HCT116 (cell line): ENCODE results near the gene PDLIM3. TPM values are rescaled to one million over a fixed set of nuclear protein-coding genes. Genes with fewer than 3 reads are reported as not detected.

Source experiments
- ATAC-seq: fragments of 200-7000 bp; cut with Tn5 transposase; 2 replicates; pipeline ENCODE4 v1.9.1; 2020; ENCODE audit warnings: mild to moderate bottlenecking, moderate library complexity
- BruUV-seq: library from RNA; stranded (reverse); fragments of 400-500 nt; replicated peaks from 2 replicates; lab custom pipeline; 2021; lab: Mats Ljungman, UMichigan
- CTCF ChIA-PET: fragments of 300-600 bp; sonication (Branson Sonifier 250); formaldehyde crosslinking; loops from one replicate; lab custom pipeline; 2021; ENCODE audit warnings: antibody characterized with exemption; lab: Charles Lee
- POLR2A ChIA-PET: fragments of 300-600, 350-600 bp; sonication (Branson Sonifier 250); formaldehyde crosslinking; loops from one replicate; lab custom pipeline; 2021; ENCODE audit warnings: antibody characterized with exemption; lab: Charles Lee
- RAD21 ChIA-PET, 2 experiments: fragments of 300-600 bp; sonication (Branson Sonifier 250); formaldehyde crosslinking; loops; one replicate each; lab custom pipeline; 2023; ENCODE audit warnings: low total read pairs in 2 of 2; ENCODE audit not compliant: uncharacterized antibody in 2 of 2, unreplicated experiment in 2 of 2, low non-redundant PET in 1 of 2; lab: Charles Lee
- DNase-seq: peaks from one replicate; pipeline ENCODE4 v3.0.0-alpha.2; 2010; ENCODE audit warnings: low read depth, low spot score
- H2AFZ ChIP-seq: fragments of 200-600 bp; shearing (Covaris generic), sonication (generic); 2 replicates; pipeline ENCODE4 v1.6.1; 2017; ENCODE audit warnings: low read depth, mixed run types, mixed read lengths, antibody characterized with exemption, low read length; ENCODE audit not compliant: poor library complexity, severe bottlenecking
- H3K27ac ChIP-seq: 2 replicates; pipeline ENCODE4 v1.5.1; 2012; ENCODE audit warnings: low read depth, low read length
- H3K27me3 ChIP-seq: fragments of 200-600 bp; sonication (generic); 2 replicates; pipeline ENCODE4 v1.6.1; 2016; ENCODE audit warnings: mixed run types, low read length, mixed read lengths; ENCODE audit not compliant: insufficient read depth
- H3K36me3 ChIP-seq, 2 experiments: fragments of 200-500 bp in 1 of 2; fragments of 200-600 bp in 1 of 2; sonication (Bioruptor generic) in 1 of 2; sonication (generic) in 1 of 2; 2 replicates each; pipeline versions ENCODE4 v1.5.1 to v1.6.1; 2014 to 2016; ENCODE audit warnings: low read length in 2 of 2, inconsistent platforms in 1 of 2, mixed read lengths in 1 of 2, mixed run types in 1 of 2; ENCODE audit not compliant: insufficient read depth in 2 of 2, control insufficient read depth in 1 of 2
- H3K4me1 ChIP-seq, 2 experiments: fragments of 200-600 bp in 1 of 2; sonication (generic) in 1 of 2; 2 replicates each; pipeline versions ENCODE4 v1.5.1 to v1.6.1; 2012 to 2017; ENCODE audit warnings: low read length in 2 of 2, inconsistent platforms in 1 of 2, mild to moderate bottlenecking in 1 of 2, mixed read lengths in 1 of 2, mixed run types in 1 of 2, moderate library complexity in 1 of 2; ENCODE audit not compliant: insufficient read depth in 2 of 2, control insufficient read depth in 1 of 2
- H3K4me2 ChIP-seq: fragments of 200-600 bp; sonication (generic); 2 replicates; pipeline ENCODE4 v1.6.1; 2017; ENCODE audit warnings: mixed run types, low read length, mixed read lengths
- H3K4me3 ChIP-seq, 2 experiments: fragments of 200-600 bp in 1 of 2; sonication (generic) in 1 of 2; replicated peaks in 1 of 2; 2 replicates each; pipeline ENCODE4 v1.5.1; 2011 to 2016; ENCODE audit warnings: low read length in 2 of 2, control low read depth in 1 of 2, low read depth in 1 of 2, mild to moderate bottlenecking in 1 of 2, mixed read lengths in 1 of 2, mixed run types in 1 of 2
- H3K79me2 ChIP-seq: fragments of 200-600 bp; sonication (generic); 2 replicates; pipeline ENCODE4 v1.6.1; 2017; ENCODE audit warnings: mild to moderate bottlenecking, mixed run types, low read length, moderate library complexity, mixed read lengths; ENCODE audit not compliant: insufficient read depth
- H3K9ac ChIP-seq: fragments of 200-600 bp; sonication (generic); 2 replicates; pipeline ENCODE4 v1.6.1; 2016; ENCODE audit warnings: low read length, mixed read lengths
- H3K9me2 ChIP-seq: fragments of 200-600 bp; sonication (generic), shearing (Covaris generic); 2 replicates; pipeline ENCODE4 v1.6.1; 2017; ENCODE audit warnings: mixed run types, mild to moderate bottlenecking, moderate library complexity; ENCODE audit not compliant: insufficient read depth
- H3K9me3 ChIP-seq, 2 experiments: fragments of 200-500 bp in 1 of 2; fragments of 200-600 bp in 1 of 2; sonication (Bioruptor generic) in 1 of 2; sonication (generic) in 1 of 2; 2 replicates each; pipeline ENCODE4 v1.6.1; 2014 to 2017; ENCODE audit warnings: low read length in 2 of 2, mixed read lengths in 2 of 2, inconsistent platforms in 1 of 2, low read depth in 1 of 2, mild to moderate bottlenecking in 1 of 2, mixed run types in 1 of 2, moderate library complexity in 1 of 2; ENCODE audit not compliant: control insufficient read depth in 1 of 2, insufficient read depth in 1 of 2
- H4K20me1 ChIP-seq: fragments of 200-600 bp; sonication (generic), shearing (Covaris generic); 2 replicates; pipeline ENCODE4 v1.6.1; 2017; ENCODE audit warnings: mixed run types, mild to moderate bottlenecking, moderate library complexity; ENCODE audit not compliant: insufficient read depth
- CBX3 ChIP-seq: IDR thresholded peaks from 2 replicates; pipeline ENCODE4 v1.6.1; 2012; ENCODE audit warnings: low read depth
- EGR1 ChIP-seq: IDR thresholded peaks from 2 replicates; pipeline ENCODE4 v1.6.1; 2012; ENCODE audit warnings: low read depth
- EZH2 ChIP-seq: fragments of 200-600 bp; sonication (generic); IDR thresholded peaks from 2 replicates; pipeline ENCODE4 v1.6.1; 2017; ENCODE audit warnings: antibody characterized with exemption, mixed run types
- EZH2phosphoT487 ChIP-seq: fragments of 200-600 bp; IDR thresholded peaks from 2 replicates; pipeline ENCODE4 v1.6.1; 2018; ENCODE audit warnings: antibody characterized with exemption, borderline replicate concordance
- FOSL1 ChIP-seq: IDR thresholded peaks from 2 replicates; pipeline ENCODE4 v1.6.1; 2012; ENCODE audit warnings: low read depth
- JUND ChIP-seq: IDR thresholded peaks from 2 replicates; pipeline ENCODE4 v1.6.1; 2012
- POLR2A ChIP-seq: IDR thresholded peaks from 2 replicates; pipeline ENCODE4 v1.7.0; 2011; ENCODE audit warnings: borderline replicate concordance; ENCODE audit not compliant: insufficient read depth, insufficient read length; ENCODE audit errors: extremely low read depth
- POLR2AphosphoS5 ChIP-seq: IDR thresholded peaks from 2 replicates; pipeline ENCODE4 v1.6.1; 2011; ENCODE audit warnings: mild to moderate bottlenecking, low read depth, low read length, moderate library complexity
- REST ChIP-seq: IDR thresholded peaks from 2 replicates; pipeline ENCODE4 v1.6.1; 2012; ENCODE audit warnings: low read depth
- SP1 ChIP-seq: IDR thresholded peaks from 2 replicates; pipeline ENCODE4 v1.6.1; 2012; ENCODE audit warnings: low read depth
- SRF ChIP-seq: IDR thresholded peaks from 2 replicates; pipeline ENCODE4 v1.6.1; 2012; ENCODE audit warnings: low read depth
- YY1 ChIP-seq: IDR thresholded peaks from 2 replicates; pipeline ENCODE4 v1.6.1; 2011; ENCODE audit warnings: low read length, low read depth, moderate library complexity, mild to moderate bottlenecking; ENCODE audit not compliant: insufficient replicate concordance; ENCODE audit errors: extremely low read depth
- ZFX ChIP-seq: fragments of 450-650 bp; IDR thresholded peaks from 2 replicates; pipeline ENCODE4 v1.6.1; 2017
- intact Hi-C: fragments of 100-400 bp; cut with micrococcal nuclease; formaldehyde crosslinking; loops from 2 replicates; pipeline ENCODE4 v1.10.0; 2022
- total RNA-seq: library from RNA; stranded (reverse); gene quantifications from one replicate; pipeline ENCODE4 v1.2.1, GENCODE V29; 2021; ENCODE audit not compliant: unreplicated experiment
- TF ChIP-seq, protein P1 (sequence below): IDR thresholded peaks from 2 replicates; pipeline ENCODE4 v1.6.1; 2012
- TF ChIP-seq, protein P2 (sequence below): IDR thresholded peaks from 2 replicates; pipeline ENCODE4 v1.6.1; 2012

The PDLIM3 gene
- total RNA-seq, 1 experiment from 2014 or later, result 11.5 TPM

- H3K9me2 ChIP-seq, result no peaks in the 10 kb centered on the region
- ChIA-PET POLR2A (no interaction called here), RAD21 (no interaction called here), CTCF (no interaction called here)
- no peak overlapping the region for H3K27ac ChIP-seq
- TF ChIP-seq JUND (no peak), ZFX (no peak), SP1 (no peak), FOSL1 (no peak), EZH2 (no peak), EGR1 (no peak), YY1 (no peak), EZH2phosphoT487 (no peak)
- TF ChIP-seq, protein P1, sequence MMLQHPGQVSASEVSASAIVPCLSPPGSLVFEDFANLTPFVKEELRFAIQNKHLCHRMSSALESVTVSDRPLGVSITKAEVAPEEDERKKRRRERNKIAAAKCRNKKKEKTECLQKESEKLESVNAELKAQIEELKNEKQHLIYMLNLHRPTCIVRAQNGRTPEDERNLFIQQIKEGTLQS, result no peak
- ATAC-seq, result no peak
- no TSS peak for BruUV-seq
- no peaks in the 10 kb centered on the region for H3K9me3 ChIP-seq
- intact Hi-C loops, result no loop called here
- peaks cover 2 to 12% of the 10 kb centered on the region in 2 experiments; a peak in 3 of 4 replicates for H3K4me1 ChIP-seq
- DNase-seq, result no peak
- no peak overlapping the region for H3K4me3 ChIP-seq
- no peaks in the 10 kb centered on the region for H3K36me3 ChIP-seq
- no peaks in the 10 kb centered on the region for H4K20me1 ChIP-seq
- no peak overlapping the region for H3K9ac ChIP-seq
- no peaks in the 10 kb centered on the region for H3K27me3 ChIP-seq
- H3K79me2 ChIP-seq, result no peaks in the 10 kb centered on the region
- H3K4me2 ChIP-seq, result no peak overlapping the region
- H2AFZ ChIP-seq, result no peak overlapping the region
Observed at GRCh38 chr4:185467991-185468390, 67.3 kb downstream of the PDLIM3 start.

GRCh38 chr4:185467101-185467500 lies 68.2 kb downstream of the PDLIM3 start:
- Histone ChIP-seq H3K4me3 (no peak overlapping the region), H3K27me3 (no peaks in the 10 kb centered on the region), H3K36me3 (no peaks in the 10 kb centered on the region), H3K9ac (no peak overlapping the region), H4K20me1 (no peaks in the 10 kb centered on the region), H3K27ac (no peak overlapping the region), H3K4me1 (peaks cover 2 to 10% of the 10 kb centered on the region in 2 experiments; a peak in 3 of 4 replicates), H3K9me2 (no peaks in the 10 kb centered on the region), H3K9me3 (no peaks in the 10 kb centered on the region), H2AFZ (no peak overlapping the region), H3K79me2 (no peaks in the 10 kb centered on the region), H3K4me2 (no peak overlapping the region)
- ATAC-seq, result no peak
- intact Hi-C loops, result no loop called here
- TF ChIP-seq POLR2A, result no peak
- TF ChIP-seq SRF, result no peak
- TF ChIP-seq ZFX, result no peak
- TF ChIP-seq POLR2AphosphoS5, result no peak
- TF ChIP-seq YY1, result no peak
- no peak for TF ChIP-seq SP1
- TF ChIP-seq CBX3, result no peak
- no peak for TF ChIP-seq REST
- TF ChIP-seq, protein P2, sequence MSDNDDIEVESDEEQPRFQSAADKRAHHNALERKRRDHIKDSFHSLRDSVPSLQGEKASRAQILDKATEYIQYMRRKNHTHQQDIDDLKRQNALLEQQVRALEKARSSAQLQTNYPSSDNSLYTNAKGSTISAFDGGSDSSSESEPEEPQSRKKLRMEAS, result no peak
- TF ChIP-seq FOSL1, result no peak
- TF ChIP-seq JUND, result no peak
- BruUV-seq, result no TSS peak
- no peak for DNase-seq
- CTCF ChIA-PET, result no interaction called here
- RAD21 ChIA-PET, result no interaction called here
- POLR2A ChIA-PET, result interaction anchor here (0.6 kb wide), 1 partner anchor 68 kb away, joined by 3 read pairs; the partner anchor contains the start of gene PDLIM3
